K562 (cell line): Measurements from ENCODE around the gene ULBP2.
"Not testable (repeated sequence)": the region's sequence is repeated elsewhere in the genome, so short reads cannot be mapped to it uniquely, and the experiment has no call there.

ENCODE experiments used
- DIDO1 ChIP-seq: fragments of 450-650 bp; IDR thresholded peaks from 2 replicates; pipeline ENCODE4 v1.6.1; 2016; ENCODE audit warnings: low read depth, missing biosample characterization, missing genetic modification characterization
- DPF2 ChIP-seq: fragments of 450-650 bp; IDR thresholded peaks from 2 replicates; pipeline ENCODE4 v1.6.1; 2016
- NR2C2 ChIP-seq, 2 experiments: fragments of 200-800 bp in 1 of 2; sonication (Bioruptor generic) in 1 of 2; sonication (generic) in 1 of 2; formaldehyde crosslinking in 1 of 2; IDR thresholded peaks; 2 replicates each; pipeline versions ENCODE4 v1.6.1 to v1.8.0; 2016 to 2022; ENCODE audit warnings: mild to moderate bottlenecking in 1 of 2, missing compliant biosample characterization in 1 of 2, missing genetic modification characterization in 1 of 2, missing genetic modification reagents in 1 of 2
- SMARCE1 ChIP-seq: fragments of 450-650 bp; IDR thresholded peaks from 2 replicates; pipeline ENCODE4 v1.7.1; 2016; ENCODE audit warnings: mild to moderate bottlenecking
- ZNF146 ChIP-seq: IDR thresholded peaks from one replicate; pipeline ENCODE4 v1.6.1; 2018; ENCODE audit warnings: missing compliant biosample characterization; ENCODE audit not compliant: unreplicated experiment
- ZNF184 ChIP-seq: sonication (generic); formaldehyde crosslinking; IDR thresholded peaks from 2 replicates; pipeline ENCODE4 v1.5.0; 2020; ENCODE audit warnings: missing genetic modification reagents
- TF ChIP-seq, protein P1 (sequence below), 3 experiments: IDR thresholded peaks in 2 of 3; conservative IDR thresholded peaks in 1 of 3; 2 replicates each; pipeline ENCODE4 v1.5.1; 2011 to 2012; ENCODE audit warnings: low read length in 3 of 3, mild to moderate bottlenecking in 3 of 3, control low read depth in 2 of 3, improper control_type of control experiment in 1 of 3, inconsistent platforms in 1 of 3, low read depth in 1 of 3, mixed read lengths in 1 of 3, moderate library complexity in 1 of 3; ENCODE audit not compliant: insufficient read depth in 2 of 3
- TF ChIP-seq, protein P2 (sequence below), 2 experiments: fragments of 450-650 bp; IDR thresholded peaks; 2 replicates each; pipeline ENCODE4 v1.6.1; 2016; ENCODE audit warnings: mild to moderate bottlenecking in 2 of 2, borderline replicate concordance in 1 of 2, low read depth in 1 of 2, moderate library complexity in 1 of 2

- not testable (repeated sequence) for TF ChIP-seq DIDO1 (tag); ZNF146 (CRISPR knock-in tag); DPF2; ZNF184; NR2C2 (CRISPR knock-in tag; IDR thresholded peaks at IDR 0.05); NR2C2 (tag; IDR thresholded peaks at IDR 0.05); SMARCE1
- TF ChIP-seq, protein P1, sequence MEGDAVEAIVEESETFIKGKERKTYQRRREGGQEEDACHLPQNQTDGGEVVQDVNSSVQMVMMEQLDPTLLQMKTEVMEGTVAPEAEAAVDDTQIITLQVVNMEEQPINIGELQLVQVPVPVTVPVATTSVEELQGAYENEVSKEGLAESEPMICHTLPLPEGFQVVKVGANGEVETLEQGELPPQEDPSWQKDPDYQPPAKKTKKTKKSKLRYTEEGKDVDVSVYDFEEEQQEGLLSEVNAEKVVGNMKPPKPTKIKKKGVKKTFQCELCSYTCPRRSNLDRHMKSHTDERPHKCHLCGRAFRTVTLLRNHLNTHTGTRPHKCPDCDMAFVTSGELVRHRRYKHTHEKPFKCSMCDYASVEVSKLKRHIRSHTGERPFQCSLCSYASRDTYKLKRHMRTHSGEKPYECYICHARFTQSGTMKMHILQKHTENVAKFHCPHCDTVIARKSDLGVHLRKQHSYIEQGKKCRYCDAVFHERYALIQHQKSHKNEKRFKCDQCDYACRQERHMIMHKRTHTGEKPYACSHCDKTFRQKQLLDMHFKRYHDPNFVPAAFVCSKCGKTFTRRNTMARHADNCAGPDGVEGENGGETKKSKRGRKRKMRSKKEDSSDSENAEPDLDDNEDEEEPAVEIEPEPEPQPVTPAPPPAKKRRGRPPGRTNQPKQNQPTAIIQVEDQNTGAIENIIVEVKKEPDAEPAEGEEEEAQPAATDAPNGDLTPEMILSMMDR (IDR thresholded peaks at IDR 0.05 in 2 of 3, conservative IDR thresholded peaks at IDR 0.05 in 1 of 3; ENCODE audit: insufficient read depth in 2 of 3, low read depth in 1 of 3, low read length in 3 of 3) = not testable (repeated sequence)
- TF ChIP-seq, protein P2, sequence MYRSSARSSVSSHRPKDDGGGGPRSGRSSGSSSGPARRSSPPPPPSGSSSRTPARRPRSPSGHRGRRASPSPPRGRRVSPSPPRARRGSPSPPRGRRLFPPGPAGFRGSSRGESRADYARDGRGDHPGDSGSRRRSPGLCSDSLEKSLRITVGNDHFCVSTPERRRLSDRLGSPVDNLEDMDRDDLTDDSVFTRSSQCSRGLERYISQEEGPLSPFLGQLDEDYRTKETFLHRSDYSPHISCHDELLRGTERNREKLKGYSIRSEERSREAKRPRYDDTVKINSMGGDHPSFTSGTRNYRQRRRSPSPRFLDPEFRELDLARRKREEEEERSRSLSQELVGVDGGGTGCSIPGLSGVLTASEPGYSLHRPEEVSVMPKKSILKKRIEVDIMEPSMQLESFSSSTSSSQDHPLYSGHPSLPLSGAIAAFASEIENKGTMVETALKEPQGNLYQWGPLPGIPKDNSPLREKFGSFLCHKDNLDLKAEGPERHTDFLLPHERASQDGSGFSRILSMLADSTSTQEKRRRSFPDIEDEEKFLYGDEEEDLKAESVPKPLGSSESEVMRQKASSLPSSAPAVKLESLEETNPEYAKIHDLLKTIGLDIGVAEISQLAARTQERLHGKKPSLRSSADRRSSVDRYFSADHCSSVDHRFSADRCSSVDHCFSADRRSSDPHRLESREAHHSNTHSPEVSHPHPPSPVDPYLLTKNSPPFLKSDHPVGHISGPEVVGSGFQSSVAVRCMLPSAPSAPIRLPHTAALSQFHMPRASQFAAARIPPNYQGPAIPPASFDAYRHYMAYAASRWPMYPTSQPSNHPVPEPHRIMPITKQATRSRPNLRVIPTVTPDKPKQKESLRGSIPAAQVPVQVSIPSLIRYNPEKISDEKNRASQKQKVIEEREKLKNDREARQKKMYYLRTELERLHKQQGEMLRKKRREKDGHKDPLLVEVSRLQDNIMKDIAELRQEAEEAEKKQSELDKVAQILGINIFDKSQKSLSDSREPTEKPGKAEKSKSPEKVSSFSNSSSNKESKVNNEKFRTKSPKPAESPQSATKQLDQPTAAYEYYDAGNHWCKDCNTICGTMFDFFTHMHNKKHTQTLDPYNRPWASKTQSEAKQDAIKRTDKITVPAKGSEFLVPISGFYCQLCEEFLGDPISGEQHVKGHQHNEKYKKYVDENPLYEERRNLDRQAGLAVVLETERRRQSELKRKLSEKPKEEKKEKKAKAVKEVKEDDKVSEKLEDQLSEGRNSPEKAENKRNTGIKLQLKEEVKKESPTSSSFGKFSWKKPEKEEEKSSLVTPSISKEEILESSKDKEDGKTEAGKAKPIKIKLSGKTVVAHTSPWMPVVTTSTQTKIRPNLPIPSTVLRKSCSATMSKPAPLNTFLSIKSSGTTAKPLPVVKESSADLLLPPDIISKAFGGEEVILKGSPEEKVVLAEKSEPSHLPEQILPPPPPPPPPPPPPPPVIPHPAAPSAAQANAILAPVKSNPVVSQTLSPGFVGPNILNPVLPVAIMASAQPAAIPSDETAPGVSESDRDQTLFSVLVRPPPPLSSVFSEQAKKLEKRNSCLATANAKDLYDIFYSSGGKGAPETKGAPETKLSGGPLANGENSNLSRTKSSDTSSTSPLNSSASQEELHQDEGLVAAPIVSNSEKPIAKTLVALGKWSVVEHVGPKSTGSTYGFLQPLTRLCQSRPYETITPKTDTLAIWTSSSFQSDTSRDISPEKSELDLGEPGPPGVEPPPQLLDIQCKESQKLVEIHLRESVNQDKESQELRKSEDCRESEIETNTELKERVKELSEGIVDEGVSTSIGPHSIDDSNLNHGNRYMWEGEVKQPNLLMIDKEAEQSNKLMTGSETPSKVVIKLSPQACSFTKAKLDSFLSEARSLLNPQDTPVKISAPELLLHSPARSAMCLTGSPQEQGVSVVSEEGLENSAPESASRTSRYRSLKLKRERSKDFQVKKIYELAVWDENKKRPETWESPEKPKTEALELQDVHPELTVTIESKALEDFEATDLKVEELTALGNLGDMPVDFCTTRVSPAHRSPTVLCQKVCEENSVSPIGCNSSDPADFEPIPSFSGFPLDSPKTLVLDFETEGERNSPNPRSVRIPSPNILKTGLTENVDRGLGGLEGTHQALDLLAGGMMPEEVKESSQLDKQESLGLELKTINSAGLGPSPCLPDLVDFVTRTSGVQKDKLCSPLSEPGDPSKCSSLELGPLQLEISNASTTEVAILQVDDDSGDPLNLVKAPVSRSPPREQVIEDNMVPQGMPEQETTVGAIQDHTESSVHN (IDR thresholded peaks at IDR 0.05; ENCODE audit: borderline replicate concordance in 1 of 2, low read depth in 1 of 2) = not testable (repeated sequence)
Observed at GRCh38 chr6:149966319-149966718, 24.5 kb downstream of the ULBP2 start.
